SK-N-MC (cell line): ENCODE measurements around the gene RTP3.
"Not testable (repeated sequence)": the region's sequence is repeated elsewhere in the genome, so short reads cannot be mapped to it uniquely, and the experiment has no call there.

Experiments used
- DNase-seq: peaks from one replicate; pipeline ENCODE4 v3.0.0-alpha.2; 2011; ENCODE audit warnings: low read depth, low spot score
- H3K27ac ChIP-seq: fragments of 200-600 bp; sonication (generic); 2 replicates; pipeline ENCODE4 v1.5.1; 2016; ENCODE audit warnings: mixed run types
- H3K36me3 ChIP-seq: fragments of 200-600 bp; sonication (generic); 2 replicates; pipeline ENCODE4 v1.6.1; 2017; ENCODE audit warnings: antibody characterized with exemption, low read length, mixed read lengths; ENCODE audit not compliant: insufficient read depth
- H3K4me3 ChIP-seq: fragments of 200-600 bp; sonication (generic); 2 replicates; pipeline ENCODE4 v1.5.1; 2016
- H3K9ac ChIP-seq: fragments of 200-600 bp; sonication (generic); 2 replicates; pipeline ENCODE4 v1.8.0; 2017; ENCODE audit warnings: mixed run types, mixed read lengths; ENCODE audit not compliant: insufficient read length
- H3K9me3 ChIP-seq: fragments of 200-600 bp; sonication (generic); 2 replicates; pipeline ENCODE4 v1.6.1; 2017; ENCODE audit warnings: low read depth, mild to moderate bottlenecking, antibody characterized with exemption, low read length, moderate library complexity, mixed read lengths
- EZH2 ChIP-seq: fragments of 200-600 bp; sonication (generic); IDR thresholded peaks from one replicate; pipeline ENCODE4 v1.6.1; 2017; ENCODE audit warnings: antibody characterized with exemption
- FOXP2 ChIP-seq: optimal IDR thresholded peaks from 2 replicates; pipeline ENCODE3; 2011; ENCODE audit warnings: mild to moderate bottlenecking, moderate library complexity; ENCODE audit not compliant: insufficient read depth; ENCODE audit errors: extremely low read length, control extremely low read depth
- POLR2AphosphoS5 ChIP-seq: IDR thresholded peaks from 2 replicates; pipeline ENCODE4 v1.6.1; 2012; ENCODE audit warnings: mild to moderate bottlenecking, low read depth, low read length, borderline replicate concordance

RTP3 gene

GRCh38 chr3:46492890-46493547 lies 4.8 kb upstream of the RTP3 start:
- Histone ChIP-seq H3K4me3 (no peak overlapping the region), H3K27ac (no peak overlapping the region), H3K9me3 (no peaks in the 10 kb centered on the region), H3K9ac (no peak overlapping the region), H3K36me3 (no peaks in the 10 kb centered on the region)
- TF ChIP-seq FOXP2 (no peak), EZH2 (no peak), POLR2AphosphoS5 (no peak)
- DNase-seq = no peak

GRCh38 chr3:46494491-46494890 lies 3.3 kb upstream of the RTP3 start:
- H3K27ac ChIP-seq, H3K9me3 ChIP-seq, H3K4me3 ChIP-seq, DNase-seq, H3K36me3 ChIP-seq, H3K9ac ChIP-seq: not testable (repeated sequence)

- Histone ChIP-seq H3K9me3 (no peaks in the 10 kb centered on the region), H3K27ac (no peak overlapping the region; the same call in 1 of the 2 replicates), H3K36me3 (no peaks in the 10 kb centered on the region), H3K9ac (no peak overlapping the region), H3K4me3 (no peak overlapping the region)
- peak; percentile 12; the same call in 1 of the 2 replicates for TF ChIP-seq POLR2AphosphoS5
- no peak for TF ChIP-seq FOXP2
- no peak for TF ChIP-seq EZH2
- peak; percentile 62 for DNase-seq
Observed at GRCh38 chr3:46495901-46496456, 1.8 kb upstream of the RTP3 start.

GRCh38 chr3:46496746-46497555 lies 825 bp upstream of the RTP3 start:
- Histone ChIP-seq H3K27ac (no peak overlapping the region), H3K9ac (no peak overlapping the region), H3K9me3 (no peaks in the 10 kb centered on the region), H3K36me3 (no peaks in the 10 kb centered on the region), H3K4me3 (no peak overlapping the region)
- no peak for DNase-seq
- TF ChIP-seq EZH2 (no peak), POLR2AphosphoS5 (no peak), FOXP2 (no peak)

GRCh38 chr3:46498916-46499519 lies 1.2 kb downstream of the RTP3 start:
- no peak for DNase-seq
- no peak overlapping the region for H3K27ac ChIP-seq

GRCh38 chr3:46500656-46501635 lies 3.2 kb downstream of the RTP3 start:
- H3K27ac ChIP-seq = no peak overlapping the region
- no peaks in the 10 kb centered on the region for H3K9me3 ChIP-seq
- no peak overlapping the region for H3K9ac ChIP-seq
- TF ChIP-seq FOXP2 = no peak
- no peak for TF ChIP-seq POLR2AphosphoS5
- TF ChIP-seq EZH2 = no peak
- H3K36me3 ChIP-seq = no peaks in the 10 kb centered on the region
- no peak for DNase-seq
- no peak overlapping the region for H3K4me3 ChIP-seq

More at GRCh38 chr3:46498916-46499519, 1.2 kb downstream of the RTP3 start:
- Histone ChIP-seq H3K9me3 (no peaks in the 10 kb centered on the region), H3K36me3 (no peaks in the 10 kb centered on the region), H3K9ac (no peak overlapping the region), H3K4me3 (no peak overlapping the region)
- no peak for TF ChIP-seq FOXP2
- TF ChIP-seq POLR2AphosphoS5 = no peak
- TF ChIP-seq EZH2 = no peak

GRCh38 chr3:46501702-46502101 lies 3.9 kb downstream of the RTP3 start:
- DNase-seq = no peak
- no peak overlapping the region for H3K27ac ChIP-seq
- no peak overlapping the region for H3K4me3 ChIP-seq
- H3K9ac ChIP-seq = no peak overlapping the region
- no peak for TF ChIP-seq POLR2AphosphoS5
- no peak for TF ChIP-seq FOXP2
- TF ChIP-seq EZH2 = no peak
- H3K36me3 ChIP-seq = no peaks in the 10 kb centered on the region
- H3K9me3 ChIP-seq = no peaks in the 10 kb centered on the region
